Measurements from ENCODE around the gene MAP3K8.

DNA sequence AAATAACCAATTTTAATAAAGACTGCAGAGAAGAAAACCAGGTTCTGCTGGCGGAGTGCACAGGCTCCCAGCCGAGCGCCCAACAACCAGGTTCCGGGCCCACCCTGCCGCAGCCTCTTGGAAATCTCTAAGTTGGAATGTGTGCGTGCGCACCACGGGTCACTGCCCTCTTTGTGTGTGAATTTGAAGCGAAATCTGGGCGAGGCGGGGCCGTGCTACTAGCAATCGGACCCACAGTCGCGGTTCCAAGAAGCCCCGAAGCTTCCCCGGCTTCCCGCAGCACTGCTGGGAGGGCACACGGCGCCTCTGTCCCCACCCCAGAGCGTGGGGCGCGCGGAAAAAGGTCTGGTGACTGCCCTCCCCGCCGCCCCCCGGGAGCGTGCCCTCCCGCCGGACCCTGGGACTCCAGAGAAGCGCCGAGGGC is 666 bp upstream of the MAP3K8 start:
- TF ChIP-seq ZC3H4 (CRISPR knock-in tag; IDR thresholded peaks at IDR 0.05; ENCODE audit: borderline replicate concordance) = no peak
- TF ChIP-seq, protein P1, sequence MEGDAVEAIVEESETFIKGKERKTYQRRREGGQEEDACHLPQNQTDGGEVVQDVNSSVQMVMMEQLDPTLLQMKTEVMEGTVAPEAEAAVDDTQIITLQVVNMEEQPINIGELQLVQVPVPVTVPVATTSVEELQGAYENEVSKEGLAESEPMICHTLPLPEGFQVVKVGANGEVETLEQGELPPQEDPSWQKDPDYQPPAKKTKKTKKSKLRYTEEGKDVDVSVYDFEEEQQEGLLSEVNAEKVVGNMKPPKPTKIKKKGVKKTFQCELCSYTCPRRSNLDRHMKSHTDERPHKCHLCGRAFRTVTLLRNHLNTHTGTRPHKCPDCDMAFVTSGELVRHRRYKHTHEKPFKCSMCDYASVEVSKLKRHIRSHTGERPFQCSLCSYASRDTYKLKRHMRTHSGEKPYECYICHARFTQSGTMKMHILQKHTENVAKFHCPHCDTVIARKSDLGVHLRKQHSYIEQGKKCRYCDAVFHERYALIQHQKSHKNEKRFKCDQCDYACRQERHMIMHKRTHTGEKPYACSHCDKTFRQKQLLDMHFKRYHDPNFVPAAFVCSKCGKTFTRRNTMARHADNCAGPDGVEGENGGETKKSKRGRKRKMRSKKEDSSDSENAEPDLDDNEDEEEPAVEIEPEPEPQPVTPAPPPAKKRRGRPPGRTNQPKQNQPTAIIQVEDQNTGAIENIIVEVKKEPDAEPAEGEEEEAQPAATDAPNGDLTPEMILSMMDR (IDR thresholded peaks at IDR 0.05 in 2 of 3, conservative IDR thresholded peaks at IDR 0.05 in 1 of 3; ENCODE audit: insufficient read depth in 2 of 3, low read depth in 1 of 3, low read length in 3 of 3) = no peak
- TF ChIP-seq JUND (IDR thresholded peaks at IDR 0.05; ENCODE audit: borderline replicate concordance, low read depth, low read length) = no peak
- TF ChIP-seq JUND (tag; IDR thresholded peaks at IDR 0.05; ENCODE audit: borderline replicate concordance, low read depth, low read length) = no peak
- TF ChIP-seq FOXK1 (CRISPR knock-in tag; IDR thresholded peaks at IDR 0.05; ENCODE audit: borderline replicate concordance) = no peak
- TF ChIP-seq TARDBP (IDR thresholded peaks at IDR 0.05) = no peak
- TF ChIP-seq, protein P2, sequence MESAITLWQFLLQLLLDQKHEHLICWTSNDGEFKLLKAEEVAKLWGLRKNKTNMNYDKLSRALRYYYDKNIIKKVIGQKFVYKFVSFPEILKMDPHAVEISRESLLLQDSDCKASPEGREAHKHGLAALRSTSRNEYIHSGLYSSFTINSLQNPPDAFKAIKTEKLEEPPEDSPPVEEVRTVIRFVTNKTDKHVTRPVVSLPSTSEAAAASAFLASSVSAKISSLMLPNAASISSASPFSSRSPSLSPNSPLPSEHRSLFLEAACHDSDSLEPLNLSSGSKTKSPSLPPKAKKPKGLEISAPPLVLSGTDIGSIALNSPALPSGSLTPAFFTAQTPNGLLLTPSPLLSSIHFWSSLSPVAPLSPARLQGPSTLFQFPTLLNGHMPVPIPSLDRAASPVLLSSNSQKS (CRISPR knock-in tag; IDR thresholded peaks at IDR 0.05) = no peak
- no peak for TF ChIP-seq JUNB (CRISPR knock-in tag; conservative IDR thresholded peaks at IDR 0.05)
- TF ChIP-seq FOXK2 (conservative IDR thresholded peaks at IDR 0.05 in 1 of 2, IDR thresholded peaks at IDR 0.05 in 1 of 2; ENCODE audit: low read depth in 2 of 2) = no peak
- TF ChIP-seq HDAC2 (IDR thresholded peaks at IDR 0.05) = no peak; the same call in 1 of the 2 replicates
- TF ChIP-seq, protein P3, sequence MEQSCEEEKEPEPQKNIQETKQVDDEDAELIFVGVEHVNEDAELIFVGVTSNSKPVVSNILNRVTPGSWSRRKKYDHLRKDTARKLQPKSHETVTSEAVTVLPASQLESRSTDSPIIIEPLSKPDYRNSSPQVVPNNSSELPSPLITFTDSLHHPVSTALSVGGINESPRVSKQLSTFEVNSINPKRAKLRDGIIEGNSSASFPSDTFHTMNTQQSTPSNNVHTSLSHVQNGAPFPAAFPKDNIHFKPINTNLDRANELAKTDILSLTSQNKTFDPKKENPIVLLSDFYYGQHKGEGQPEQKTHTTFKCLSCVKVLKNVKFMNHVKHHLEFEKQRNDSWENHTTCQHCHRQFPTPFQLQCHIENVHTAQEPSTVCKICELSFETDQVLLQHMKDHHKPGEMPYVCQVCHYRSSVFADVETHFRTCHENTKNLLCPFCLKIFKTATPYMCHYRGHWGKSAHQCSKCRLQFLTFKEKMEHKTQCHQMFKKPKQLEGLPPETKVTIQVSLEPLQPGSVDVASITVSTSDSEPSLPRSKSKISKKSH (CRISPR knock-in tag; IDR thresholded peaks at IDR 0.05) = no peak
